Calu3 (cell line): ENCODE results near the gene GAPVD1. TPM values are rescaled to one million over a fixed set of nuclear protein-coding genes. Genes with fewer than 3 reads are reported as not detected.

Source experiments
- BruUV-seq: library from RNA; stranded (reverse); fragments of 400-500 nt; replicated peaks from 2 replicates; lab custom pipeline; 2021; lab: Mats Ljungman, UMichigan
- CTCF ChIA-PET: fragments of 300-600 bp; sonication (Branson Sonifier 250); formaldehyde crosslinking; loops from one replicate; lab custom pipeline; 2022; ENCODE audit warnings: antibody characterized with exemption; lab: Charles Lee
- DNase-seq: peaks from one replicate; pipeline ENCODE4 v3.0.0; 2022
- H3K27ac Mint-ChIP-seq: one replicate; pipeline ENCODE4 v1.8.0; 2022; ENCODE audit warnings: mixed read lengths; ENCODE audit not compliant: unreplicated experiment
- H3K27me3 Mint-ChIP-seq: one replicate; pipeline ENCODE4 v1.8.0; 2022; ENCODE audit warnings: mixed read lengths; ENCODE audit not compliant: unreplicated experiment
- H3K36me3 Mint-ChIP-seq: one replicate; pipeline ENCODE4 v1.8.0; 2022; ENCODE audit warnings: mild to moderate bottlenecking, moderate library complexity, mixed read lengths; ENCODE audit not compliant: insufficient read depth, unreplicated experiment
- H3K4me1 Mint-ChIP-seq: one replicate; pipeline ENCODE4 v1.8.0; 2022; ENCODE audit warnings: mild to moderate bottlenecking, low read depth, mixed read lengths; ENCODE audit not compliant: unreplicated experiment
- H3K4me3 Mint-ChIP-seq: one replicate; pipeline ENCODE4 v1.8.0; 2022; ENCODE audit warnings: mild to moderate bottlenecking, low read depth, moderate library complexity, mixed read lengths; ENCODE audit not compliant: unreplicated experiment
- H3K9me3 Mint-ChIP-seq: one replicate; pipeline ENCODE4 v1.8.0; 2022; ENCODE audit warnings: low read depth, mixed read lengths; ENCODE audit not compliant: unreplicated experiment
- CTCF ChIP-seq: fragments of 200-600 bp; IDR thresholded peaks from one replicate; pipeline ENCODE4 v1.8.0; 2022; ENCODE audit warnings: antibody characterized with exemption; ENCODE audit not compliant: unreplicated experiment
- intact Hi-C: fragments of 100-400 bp; cut with micrococcal nuclease; formaldehyde crosslinking; loops from one replicate; pipeline ENCODE4 v1.10.0; 2022; ENCODE audit not compliant: unreplicated experiment
- total RNA-seq: library from RNA; stranded (reverse); gene quantifications from 2 replicates; pipeline ENCODE4 v1.2.3, GENCODE V29; 2022

The GAPVD1 gene
- total RNA-seq, 1 experiment from 2014 or later = 32.6 TPM

- H3K4me1 Mint-ChIP-seq = peaks cover 11% of the 10 kb centered on the region
- no peak overlapping the region for H3K27ac Mint-ChIP-seq
- H3K27me3 Mint-ChIP-seq = no peaks in the 10 kb centered on the region
- CTCF ChIA-PET = no interaction called here
- no peaks in the 10 kb centered on the region for H3K9me3 Mint-ChIP-seq
- DNase-seq = no peak
- H3K36me3 Mint-ChIP-seq = peaks cover 12% of the 10 kb centered on the region
- no peak overlapping the region for H3K4me3 Mint-ChIP-seq
- BruUV-seq = no TSS peak
- intact Hi-C loops = no loop called here
- TF ChIP-seq CTCF = no peak
Observed at GRCh38 chr9:125271081-125271480, 9.5 kb downstream of the GAPVD1 start.

GRCh38 chr9:125272697-125273096 is 11.1 kb downstream of the GAPVD1 start:
- Mint-ChIP-seq H3K4me3 (peak overlapping the region; percentile 34), H3K27ac (peak overlapping the region; percentile 83), H3K27me3 (no peaks in the 10 kb centered on the region), H3K4me1 (peaks cover 11% of the 10 kb centered on the region), H3K36me3 (peaks cover 12% of the 10 kb centered on the region), H3K9me3 (no peaks in the 10 kb centered on the region)
- peak; percentile 15 for DNase-seq
- CTCF ChIA-PET = interaction anchor here (0.7 to 1.2 kb wide), 3 partner anchors 11 to 1168 kb away, joined by 3 to 6 read pairs (median 4); partner anchors contain the start of gene GAPVD1
- no TSS peak for BruUV-seq
- intact Hi-C loops = loop anchor here (1.0 kb wide), 1 partner anchor 31 kb away; the partner anchor contains the start of gene HSPA5
- TF ChIP-seq CTCF = no peak

- no peak for TF ChIP-seq CTCF
- Mint-ChIP-seq H3K27me3 (no peaks in the 10 kb centered on the region), H3K4me1 (peaks cover 11% of the 10 kb centered on the region), H3K36me3 (peaks cover 12% of the 10 kb centered on the region), H3K9me3 (no peaks in the 10 kb centered on the region), H3K27ac (peak overlapping the region; percentile 36), H3K4me3 (no peak overlapping the region)
- CTCF ChIA-PET = no interaction called here
- intact Hi-C loops = no loop called here
- DNase-seq = no peak
- no TSS peak for BruUV-seq
Observed at GRCh38 chr9:125276771-125277170, 15.1 kb downstream of the GAPVD1 start.

GRCh38 chr9:125277411-125277810 is 15.8 kb downstream of the GAPVD1 start:
- BruUV-seq = no TSS peak
- Mint-ChIP-seq H3K27me3 (no peaks in the 10 kb centered on the region), H3K9me3 (no peaks in the 10 kb centered on the region), H3K36me3 (peaks cover 7% of the 10 kb centered on the region), H3K4me3 (no peak overlapping the region), H3K4me1 (peaks cover 11% of the 10 kb centered on the region), H3K27ac (peak overlapping the region; percentile 36)
- DNase-seq = no peak
- intact Hi-C loops = no loop called here
- TF ChIP-seq CTCF = no peak
- CTCF ChIA-PET = no interaction called here
